Measurements from ENCODE around the gene ULK1.

DNA sequence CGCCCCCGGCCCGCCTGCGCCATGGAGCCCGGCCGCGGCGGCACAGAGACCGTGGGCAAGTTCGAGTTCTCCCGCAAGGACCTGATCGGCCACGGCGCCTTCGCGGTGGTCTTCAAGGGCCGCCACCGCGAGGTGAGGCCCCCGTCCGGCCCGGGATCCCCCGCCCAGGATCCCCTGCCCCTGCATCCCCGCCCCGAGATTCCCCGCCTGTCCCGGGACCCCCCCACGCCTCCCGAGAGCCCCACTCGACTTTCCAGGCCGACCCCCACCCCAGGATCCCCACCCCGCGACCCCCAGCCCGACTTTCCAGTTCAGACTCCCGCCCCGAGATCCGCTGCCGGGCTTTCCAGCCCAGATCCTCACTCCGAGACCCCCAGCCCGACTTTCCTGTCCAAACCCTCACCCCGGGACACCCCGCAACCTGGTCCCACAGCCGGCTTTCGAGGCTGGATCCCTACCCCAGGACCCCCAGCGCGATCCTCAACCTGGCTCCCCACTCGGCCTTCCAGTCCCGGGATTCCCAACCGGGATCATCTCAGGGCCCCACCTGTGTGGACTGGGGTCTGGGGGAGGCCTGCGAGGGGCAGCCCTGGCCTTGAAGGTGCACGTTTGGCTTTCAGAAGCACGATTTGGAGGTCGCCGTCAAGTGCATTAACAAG lies 688 bp downstream of the ULK1 start:
- TF ChIP-seq, protein P1, sequence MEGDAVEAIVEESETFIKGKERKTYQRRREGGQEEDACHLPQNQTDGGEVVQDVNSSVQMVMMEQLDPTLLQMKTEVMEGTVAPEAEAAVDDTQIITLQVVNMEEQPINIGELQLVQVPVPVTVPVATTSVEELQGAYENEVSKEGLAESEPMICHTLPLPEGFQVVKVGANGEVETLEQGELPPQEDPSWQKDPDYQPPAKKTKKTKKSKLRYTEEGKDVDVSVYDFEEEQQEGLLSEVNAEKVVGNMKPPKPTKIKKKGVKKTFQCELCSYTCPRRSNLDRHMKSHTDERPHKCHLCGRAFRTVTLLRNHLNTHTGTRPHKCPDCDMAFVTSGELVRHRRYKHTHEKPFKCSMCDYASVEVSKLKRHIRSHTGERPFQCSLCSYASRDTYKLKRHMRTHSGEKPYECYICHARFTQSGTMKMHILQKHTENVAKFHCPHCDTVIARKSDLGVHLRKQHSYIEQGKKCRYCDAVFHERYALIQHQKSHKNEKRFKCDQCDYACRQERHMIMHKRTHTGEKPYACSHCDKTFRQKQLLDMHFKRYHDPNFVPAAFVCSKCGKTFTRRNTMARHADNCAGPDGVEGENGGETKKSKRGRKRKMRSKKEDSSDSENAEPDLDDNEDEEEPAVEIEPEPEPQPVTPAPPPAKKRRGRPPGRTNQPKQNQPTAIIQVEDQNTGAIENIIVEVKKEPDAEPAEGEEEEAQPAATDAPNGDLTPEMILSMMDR (IDR thresholded peaks at IDR 0.05): no peak
- no peak for TF ChIP-seq POLR2A (IDR thresholded peaks at IDR 0.05)

Data from esophagus squamous epithelium (tissue), 4 donors.